Endothelial cell of umbilical vein (primary cell): Measurements from ENCODE around the gene PRKCI.

Experiments
- CTCF ChIP-seq, 2 donors: IDR thresholded peaks; 1 replicate in 1 of 2; 2 replicates in 1 of 2; pipeline ENCODE4 v1.5.1; 2011; ENCODE audit warnings: low read length in 2 of 2, mild to moderate bottlenecking in 2 of 2, moderate library complexity in 2 of 2, control low read depth in 1 of 2, inconsistent platforms in 1 of 2, low read depth in 1 of 2; ENCODE audit not compliant: insufficient read depth in 1 of 2; ENCODE audit errors: extremely low read depth in 1 of 2
- EZH2 ChIP-seq: IDR thresholded peaks from 2 replicates; pipeline ENCODE4 v1.6.1; 2012; ENCODE audit warnings: borderline replicate concordance, low read depth, mild to moderate bottlenecking, moderate library complexity, low read length, inconsistent platforms; ENCODE audit not compliant: severe bottlenecking
- GATA2 ChIP-seq: IDR thresholded peaks from 2 replicates; pipeline ENCODE4 v1.7.0; 2011; ENCODE audit warnings: low read depth, mild to moderate bottlenecking, moderate library complexity, mixed read lengths, low read length; ENCODE audit not compliant: insufficient read length, insufficient read depth
- JUN ChIP-seq: IDR thresholded peaks from 2 replicates; pipeline ENCODE4 v1.6.1; 2011; ENCODE audit warnings: borderline replicate concordance, low read depth; ENCODE audit not compliant: insufficient read length, insufficient read depth
- MAX ChIP-seq: IDR thresholded peaks from 2 replicates; pipeline ENCODE4 v1.6.1; 2011; ENCODE audit not compliant: insufficient read depth, insufficient read length
- POLR2A ChIP-seq: IDR thresholded peaks from 2 replicates; pipeline ENCODE4 v1.6.1; 2012; ENCODE audit warnings: low read depth, mild to moderate bottlenecking, control low read depth, low read length
- POLR2AphosphoS5 ChIP-seq: IDR thresholded peaks from 2 replicates; pipeline ENCODE4 v1.6.1; 2012; ENCODE audit warnings: low read depth, mild to moderate bottlenecking, control low read depth, low read length, moderate library complexity; ENCODE audit not compliant: insufficient read depth

GRCh38 chr3:170228093-170228766 is 6.0 kb downstream of the PRKCI start:
- TF ChIP-seq CTCF (IDR thresholded peaks at IDR 0.05; ENCODE audit: extremely low read depth in 1 of 2, insufficient read depth in 1 of 2, low read depth in 1 of 2, low read length in 2 of 2) (no peak), EZH2 (no peak), POLR2A (no peak), JUN (no peak), POLR2AphosphoS5 (no peak), MAX (no peak), GATA2 (no peak)
